Hepatocyte (in vitro differentiated cells): ENCODE measurements around the gene AAK1. TPM values are rescaled to one million over a fixed set of nuclear protein-coding genes. Genes with fewer than 3 reads are reported as not detected.
A peak's percentile ranks its signal among the peaks of the same experiment; 100 is the strongest.

Experiments
- DNase-seq: peaks from one replicate; pipeline ENCODE4 v3.0.0-alpha.2; 2016; ENCODE audit warnings: low spot score
- H2AFZ ChIP-seq: fragments of 200-600 bp; sonication (generic); 2 replicates; pipeline ENCODE4 v1.6.0; 2016; ENCODE audit warnings: antibody characterized with exemption, mild to moderate bottlenecking
- H3K27ac ChIP-seq: fragments of 200-600 bp; sonication (generic); 2 replicates; pipeline ENCODE4 v1.5.1; 2016; ENCODE audit warnings: mild to moderate bottlenecking
- H3K27me3 ChIP-seq: fragments of 200-600 bp; sonication (generic); 2 replicates; pipeline ENCODE4 v1.6.1; 2016
- H3K36me3 ChIP-seq: fragments of 200-600 bp; sonication (generic); replicated peaks from 2 replicates; pipeline ENCODE4 v1.5.1; 2016; ENCODE audit warnings: low read depth; ENCODE audit not compliant: insufficient read depth
- H3K4me1 ChIP-seq: fragments of 200-600 bp; sonication (generic); 2 replicates; pipeline ENCODE4 v1.5.1; 2016; ENCODE audit warnings: mild to moderate bottlenecking, moderate library complexity; ENCODE audit not compliant: insufficient read depth
- H3K4me2 ChIP-seq: fragments of 200-600 bp; sonication (generic); 2 replicates; pipeline ENCODE4 v1.6.0; 2016
- H3K4me3 ChIP-seq: fragments of 200-600 bp; sonication (generic); 2 replicates; pipeline ENCODE4 v1.5.1; 2016; ENCODE audit warnings: mild to moderate bottlenecking
- H3K79me2 ChIP-seq: fragments of 200-600 bp; sonication (generic); 2 replicates; pipeline ENCODE4 v1.6.0; 2017; ENCODE audit warnings: mild to moderate bottlenecking
- H3K9me2 ChIP-seq: fragments of 200-600 bp; sonication (generic); replicated peaks from 2 replicates; pipeline ENCODE4 v1.6.0; 2017; ENCODE audit warnings: mild to moderate bottlenecking; ENCODE audit not compliant: insufficient read depth
- H3K9me3 ChIP-seq: fragments of 200-600 bp; sonication (generic); 2 replicates; pipeline ENCODE4 v1.5.1; 2016; ENCODE audit warnings: low read depth, mild to moderate bottlenecking
- H4K20me1 ChIP-seq: fragments of 200-600 bp; sonication (generic); 2 replicates; pipeline ENCODE4 v1.6.0; 2016; ENCODE audit warnings: mild to moderate bottlenecking; ENCODE audit not compliant: insufficient read depth, poor library complexity, severe bottlenecking
- EZH2 ChIP-seq: fragments of 200-600 bp; sonication (generic); IDR thresholded peaks from 2 replicates; pipeline ENCODE4 v1.6.1; 2016; ENCODE audit warnings: antibody characterized with exemption, mild to moderate bottlenecking, borderline replicate concordance
- EZH2phosphoT487 ChIP-seq: fragments of 200-600 bp; sonication (generic); IDR thresholded peaks from one replicate; pipeline ENCODE4 v1.6.1; 2018; ENCODE audit warnings: antibody characterized with exemption, mild to moderate bottlenecking, low read depth, moderate library complexity; ENCODE audit not compliant: unreplicated experiment, severe bottlenecking
- WGBS: methylation state at CpG from one replicate; pipeline ENCODE4 v1.1.6; 2016; ENCODE audit warnings: low lambda C conversion rate; ENCODE audit errors: missing lambda C conversion rate; 5-methylcytosine and 5-hydroxymethylcytosine counted together
- polyA plus RNA-seq: library from polyadenylated mRNA; unstranded; fragments of >200 nt; fragmentation: Nextera tagmentation; extraction: Ambion mirVana; gene quantifications from 2 replicates; pipeline ENCODE4 v1.2.1, GENCODE V29; 2016
- total RNA-seq: library from RNA; depleted of rRNA; stranded (reverse); fragments of >200 nt; gene quantifications from 2 replicates; pipeline ENCODE4 v1.2.3, GENCODE V29; 2014
- TF ChIP-seq, protein P1 (sequence below): fragments of 200-600 bp; sonication (generic); IDR thresholded peaks from 2 replicates; pipeline ENCODE4 v1.5.1; 2016; ENCODE audit warnings: antibody characterized with exemption, mild to moderate bottlenecking; ENCODE audit not compliant: poor library complexity

AAK1 gene
- total and polyA plus RNA-seq, 2 experiments from 2014 or later, result 30.1 to 30.8 TPM

GRCh38 chr2:69603146-69603743 is 40.3 kb downstream of the AAK1 start:
- Histone ChIP-seq H3K4me1 (no peaks in the 10 kb centered on the region), H3K9me2 (no peaks in the 10 kb centered on the region), H3K4me3 (no peak overlapping the region), H2AFZ (no peak overlapping the region), H3K9me3 (no peaks in the 10 kb centered on the region), H3K27ac (no peak overlapping the region), H3K79me2 (peaks cover 61% of the 10 kb centered on the region), H3K4me2 (no peak overlapping the region), H4K20me1 (peaks cover 3% of the 10 kb centered on the region), H3K27me3 (no peaks in the 10 kb centered on the region), H3K36me3 (no peaks in the 10 kb centered on the region)
- WGBS, result 64% methylated on average over 4 of the region's 4 CpGs
- DNase-seq, result no peak
- no peak for TF ChIP-seq EZH2phosphoT487
- TF ChIP-seq EZH2, result no peak
- TF ChIP-seq, protein P1, sequence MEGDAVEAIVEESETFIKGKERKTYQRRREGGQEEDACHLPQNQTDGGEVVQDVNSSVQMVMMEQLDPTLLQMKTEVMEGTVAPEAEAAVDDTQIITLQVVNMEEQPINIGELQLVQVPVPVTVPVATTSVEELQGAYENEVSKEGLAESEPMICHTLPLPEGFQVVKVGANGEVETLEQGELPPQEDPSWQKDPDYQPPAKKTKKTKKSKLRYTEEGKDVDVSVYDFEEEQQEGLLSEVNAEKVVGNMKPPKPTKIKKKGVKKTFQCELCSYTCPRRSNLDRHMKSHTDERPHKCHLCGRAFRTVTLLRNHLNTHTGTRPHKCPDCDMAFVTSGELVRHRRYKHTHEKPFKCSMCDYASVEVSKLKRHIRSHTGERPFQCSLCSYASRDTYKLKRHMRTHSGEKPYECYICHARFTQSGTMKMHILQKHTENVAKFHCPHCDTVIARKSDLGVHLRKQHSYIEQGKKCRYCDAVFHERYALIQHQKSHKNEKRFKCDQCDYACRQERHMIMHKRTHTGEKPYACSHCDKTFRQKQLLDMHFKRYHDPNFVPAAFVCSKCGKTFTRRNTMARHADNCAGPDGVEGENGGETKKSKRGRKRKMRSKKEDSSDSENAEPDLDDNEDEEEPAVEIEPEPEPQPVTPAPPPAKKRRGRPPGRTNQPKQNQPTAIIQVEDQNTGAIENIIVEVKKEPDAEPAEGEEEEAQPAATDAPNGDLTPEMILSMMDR, result no peak

- Histone ChIP-seq H4K20me1 (peaks cover 3% of the 10 kb centered on the region), H3K27ac (peak overlapping the region; percentile 36)
- DNase-seq, result peak; percentile 75
Measured at GRCh38 chr2:69601179-69601612, 42.3 kb downstream of the AAK1 start.

GRCh38 chr2:69600425-69600824 is 43.1 kb downstream of the AAK1 start:
- Histone ChIP-seq H3K4me3 (no peak overlapping the region), H3K36me3 (no peaks in the 10 kb centered on the region), H3K4me2 (no peak overlapping the region), H3K9me2 (no peaks in the 10 kb centered on the region), H3K4me1 (no peaks in the 10 kb centered on the region), H3K27me3 (no peaks in the 10 kb centered on the region), H3K79me2 (peaks cover 55% of the 10 kb centered on the region), H3K27ac (peak overlapping the region; percentile 34), H2AFZ (no peak overlapping the region), H4K20me1 (peaks cover 3% of the 10 kb centered on the region), H3K9me3 (no peaks in the 10 kb centered on the region)
- DNase-seq, result no peak
- WGBS, result 77% methylated on average over 4 of the region's 4 CpGs
- TF ChIP-seq EZH2 (no peak), EZH2phosphoT487 (no peak)
- TF ChIP-seq, protein P1, result no peak

More at GRCh38 chr2:69601179-69601612, 42.3 kb downstream of the AAK1 start:
- Histone ChIP-seq H3K79me2 (peaks cover 55% of the 10 kb centered on the region), H3K36me3 (no peaks in the 10 kb centered on the region), H2AFZ (no peak overlapping the region), H3K4me1 (no peaks in the 10 kb centered on the region), H3K4me3 (no peak overlapping the region), H3K27me3 (no peaks in the 10 kb centered on the region), H3K9me3 (no peaks in the 10 kb centered on the region), H3K4me2 (no peak overlapping the region), H3K9me2 (no peaks in the 10 kb centered on the region)
- TF ChIP-seq, protein P1, result no peak
- no peak for TF ChIP-seq EZH2phosphoT487
- no peak for TF ChIP-seq EZH2
- 21% methylated on average over 2 of the region's 2 CpGs for WGBS
